Fibroblast of peridontal ligament (primary cell): Measurements from ENCODE around the gene ADAMTSL3.

ENCODE experiments used
- DNase-seq: peaks from one replicate; pipeline ENCODE4 v3.0.0-alpha.2; 2010; ENCODE audit errors: extremely low read depth

The ADAMTSL3 gene

DNA sequence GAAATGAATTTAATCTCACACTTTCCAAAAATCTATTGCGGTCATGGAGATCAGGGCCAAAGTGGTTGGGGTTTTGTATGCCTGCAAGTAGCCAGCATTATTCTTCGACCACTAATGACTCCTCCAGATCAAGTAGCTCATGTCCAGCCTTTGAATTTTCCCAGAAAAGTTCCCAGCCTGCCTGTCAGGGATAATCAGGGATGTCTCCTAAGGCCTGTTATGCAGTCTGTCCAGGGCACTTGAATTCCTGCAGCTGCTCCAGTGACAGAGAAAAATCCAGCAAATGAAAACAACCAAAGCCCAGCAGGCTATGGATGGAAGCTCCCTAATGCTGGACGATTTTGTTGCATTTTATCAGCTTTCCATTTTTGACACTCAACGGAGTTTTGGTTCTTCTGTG lies 215.4 kb downstream of the ADAMTSL3 start:
- DNase-seq, result no peak

GRCh38 chr15:83871808-83872559 lies 218.1 kb downstream of the ADAMTSL3 start:
- DNase-seq, result peak; percentile 60

GRCh38 chr15:83873966-83874365 lies 220.0 kb downstream of the ADAMTSL3 start:
- DNase-seq, result no peak

- DNase-seq, result no peak
Observed at GRCh38 chr15:83880529-83880928, 226.6 kb downstream of the ADAMTSL3 start.

DNA sequence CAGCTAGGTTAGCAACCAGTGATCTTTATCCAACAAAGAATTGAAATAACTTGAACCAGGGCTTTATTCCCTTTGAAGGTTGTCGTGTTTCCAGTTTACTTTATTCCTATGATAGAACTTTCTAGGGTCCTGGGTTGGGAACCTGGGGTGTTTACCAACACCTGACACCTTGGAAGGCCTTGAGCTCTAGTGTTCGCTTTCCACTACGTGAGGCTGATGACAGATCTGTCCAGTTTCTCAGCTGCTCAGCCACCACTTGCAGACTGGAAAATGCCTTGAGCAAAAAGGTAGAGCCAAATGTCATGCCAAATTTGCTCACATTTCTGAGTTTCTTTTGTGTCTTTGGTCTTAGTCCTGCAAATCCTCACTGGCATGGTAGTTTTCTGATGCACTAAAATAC lies 227.2 kb downstream of the ADAMTSL3 start:
- DNase-seq, result no peak

DNA sequence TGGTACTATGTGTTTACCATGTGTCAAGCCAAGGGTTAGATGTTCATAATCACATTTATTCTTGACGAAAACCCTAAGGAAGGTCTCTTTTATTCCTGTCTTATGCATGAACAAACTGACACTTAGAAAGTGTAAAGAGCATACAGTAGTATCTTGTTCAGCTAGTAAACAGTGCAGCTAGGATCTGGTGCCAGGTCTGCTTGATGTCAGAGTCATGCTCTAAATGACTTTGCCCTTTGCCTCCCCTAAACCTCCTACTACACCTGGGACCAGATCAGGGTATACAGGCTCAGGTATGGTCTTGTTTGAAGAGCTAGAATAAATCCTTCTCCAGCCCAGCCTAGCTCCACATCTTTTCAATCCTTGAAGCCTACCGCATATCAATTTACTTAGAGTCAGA lies 232.4 kb downstream of the ADAMTSL3 start:
- DNase-seq, result no peak

GRCh38 chr15:83887404-83887803 lies 233.5 kb downstream of the ADAMTSL3 start:
- no peak for DNase-seq

DNA sequence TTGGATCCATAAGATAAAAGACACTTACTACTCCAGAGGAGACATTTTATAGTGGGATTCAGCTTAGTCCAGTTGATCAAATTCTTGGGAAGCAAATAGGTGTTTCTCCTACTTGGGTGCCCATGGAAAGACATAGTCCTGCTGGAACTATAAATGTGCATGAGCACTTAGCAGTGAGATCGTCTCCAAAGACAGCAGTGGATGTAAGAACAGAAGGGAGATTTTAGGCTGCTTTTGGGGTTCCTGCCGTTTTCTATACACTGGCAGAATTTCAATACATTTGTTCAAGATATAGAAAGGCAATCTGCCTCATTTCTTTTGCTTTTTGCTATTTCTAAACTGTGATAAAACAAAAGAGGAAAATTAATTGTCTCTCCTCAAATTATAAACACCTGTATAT lies 234.0 kb downstream of the ADAMTSL3 start:
- DNase-seq, result no peak

DNA sequence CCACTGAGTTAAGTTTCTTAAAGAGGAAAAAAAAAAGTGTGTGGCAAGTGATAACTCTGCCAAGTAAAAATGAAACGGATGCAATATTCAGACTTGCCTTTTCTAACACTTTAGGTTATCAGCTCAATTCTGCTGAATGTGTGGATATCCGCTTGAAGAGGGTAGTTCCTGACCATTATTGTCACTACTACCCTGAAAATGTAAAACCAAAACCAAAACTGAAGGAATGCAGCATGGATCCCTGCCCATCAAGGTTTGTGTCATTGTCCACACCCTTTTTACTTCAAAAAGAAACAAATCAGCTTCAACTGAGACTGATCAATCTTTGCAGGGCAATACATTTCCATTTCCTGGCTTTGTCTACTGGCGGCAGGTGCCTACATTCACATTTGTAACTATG lies 236.1 kb downstream of the ADAMTSL3 start:
- no peak for DNase-seq

- no peak for DNase-seq
Observed at GRCh38 chr15:83890587-83890986, 236.7 kb downstream of the ADAMTSL3 start.

- DNase-seq, result no peak
Observed at GRCh38 chr15:83892498-83892897, 238.6 kb downstream of the ADAMTSL3 start.

DNA sequence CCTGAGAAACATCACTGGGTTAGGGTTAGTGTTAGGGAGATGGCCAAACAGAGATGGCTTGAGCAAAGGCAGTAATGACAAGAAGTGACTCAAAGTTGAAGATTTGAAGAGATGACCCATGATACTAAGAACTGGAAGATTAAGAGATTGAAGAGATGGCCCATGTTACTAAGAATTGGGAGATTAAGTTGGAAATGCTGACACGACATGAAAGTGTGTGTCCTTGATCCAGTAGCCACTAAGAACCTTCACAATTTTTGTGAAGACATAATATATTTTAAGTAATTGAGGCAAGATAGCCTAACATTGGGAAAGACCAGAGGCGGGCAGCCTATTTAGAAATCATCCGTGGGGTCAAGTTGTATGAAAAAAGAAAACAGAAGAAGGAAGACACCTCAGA lies 239.4 kb downstream of the ADAMTSL3 start:
- no peak for DNase-seq

DNA sequence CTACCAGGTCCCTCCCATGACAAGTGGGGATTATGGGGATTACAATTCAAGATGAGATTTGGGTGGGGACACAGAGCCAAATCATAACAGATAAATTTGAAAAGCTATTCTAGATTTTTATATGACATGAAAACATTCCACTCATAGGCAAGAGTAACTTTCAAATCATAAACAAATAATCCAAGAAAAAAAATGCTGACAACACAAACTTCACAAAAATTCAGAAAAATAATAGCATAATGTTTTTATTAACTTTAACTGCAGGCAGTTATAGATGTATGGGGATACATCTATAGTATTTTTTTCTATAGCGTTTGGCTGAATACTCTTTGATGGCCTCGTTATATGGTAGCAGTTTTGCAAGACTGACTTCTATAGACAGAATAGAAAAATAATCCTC lies 243.1 kb downstream of the ADAMTSL3 start:
- no peak for DNase-seq

DNA sequence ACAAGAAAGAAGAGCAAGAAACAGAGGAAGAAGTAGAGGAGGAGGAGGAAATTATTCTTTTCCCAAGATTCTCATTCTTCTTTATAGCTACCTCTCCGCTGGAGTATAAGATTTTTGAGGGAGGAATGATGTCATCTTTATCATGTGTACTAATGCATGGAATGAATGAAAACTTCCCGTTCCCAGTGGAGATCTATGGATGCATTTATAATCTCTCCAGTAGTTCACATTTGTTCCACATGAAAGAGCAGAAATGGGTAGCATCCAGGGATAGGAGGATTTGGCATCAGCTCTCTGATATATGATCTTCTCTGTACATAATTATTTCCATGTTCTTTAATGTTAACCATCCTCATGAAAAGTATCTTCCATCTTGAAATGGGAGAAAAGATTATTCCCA lies 244.4 kb downstream of the ADAMTSL3 start:
- DNase-seq, result no peak

- no peak for DNase-seq
Observed at GRCh38 chr15:83899670-83900069, 245.7 kb downstream of the ADAMTSL3 start.

DNA sequence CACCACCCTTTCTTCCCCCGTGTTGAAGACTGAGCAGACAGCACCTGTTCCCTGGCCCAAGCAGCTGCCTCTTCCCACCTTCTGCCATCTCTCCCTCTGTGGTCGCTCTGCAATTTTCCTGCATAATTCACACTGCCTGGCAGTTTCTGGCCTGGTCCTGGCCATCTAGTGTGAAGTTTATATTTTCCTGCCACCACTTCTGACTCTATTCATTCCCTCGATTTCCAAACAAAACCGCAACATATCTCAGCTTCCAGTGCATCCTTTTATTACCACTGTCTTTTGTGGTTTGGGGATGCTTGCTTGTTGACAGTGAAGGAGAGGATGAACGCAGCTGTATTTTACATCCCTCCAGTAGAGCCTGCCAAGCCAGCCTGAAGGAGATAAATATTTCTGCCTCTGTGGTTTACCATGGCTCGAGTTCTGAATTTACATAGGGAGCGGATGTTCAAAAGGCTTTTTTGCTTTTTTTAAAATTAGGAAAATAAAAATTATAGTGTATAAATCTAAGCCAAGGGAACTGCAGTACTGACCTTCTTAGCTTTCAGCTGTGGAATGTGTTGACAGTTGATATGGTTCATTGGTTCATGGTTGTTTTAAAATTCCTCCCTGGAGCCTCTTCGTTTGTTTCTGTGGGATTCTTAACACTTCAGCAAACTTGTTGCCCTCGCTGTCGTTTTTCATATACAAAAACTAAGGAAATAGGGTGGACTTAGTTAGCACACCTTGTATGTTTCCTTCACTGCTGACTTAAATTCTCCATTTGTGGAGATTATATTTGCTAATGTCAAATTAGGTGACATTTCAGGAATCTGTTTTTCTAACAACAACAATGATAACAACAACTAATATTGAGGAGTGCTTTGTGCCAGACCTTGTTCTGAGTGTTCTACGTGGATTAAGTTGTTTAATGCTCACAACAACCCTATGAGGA lies 250.5 kb downstream of the ADAMTSL3 start:
- peak; percentile 31 for DNase-seq

DNA sequence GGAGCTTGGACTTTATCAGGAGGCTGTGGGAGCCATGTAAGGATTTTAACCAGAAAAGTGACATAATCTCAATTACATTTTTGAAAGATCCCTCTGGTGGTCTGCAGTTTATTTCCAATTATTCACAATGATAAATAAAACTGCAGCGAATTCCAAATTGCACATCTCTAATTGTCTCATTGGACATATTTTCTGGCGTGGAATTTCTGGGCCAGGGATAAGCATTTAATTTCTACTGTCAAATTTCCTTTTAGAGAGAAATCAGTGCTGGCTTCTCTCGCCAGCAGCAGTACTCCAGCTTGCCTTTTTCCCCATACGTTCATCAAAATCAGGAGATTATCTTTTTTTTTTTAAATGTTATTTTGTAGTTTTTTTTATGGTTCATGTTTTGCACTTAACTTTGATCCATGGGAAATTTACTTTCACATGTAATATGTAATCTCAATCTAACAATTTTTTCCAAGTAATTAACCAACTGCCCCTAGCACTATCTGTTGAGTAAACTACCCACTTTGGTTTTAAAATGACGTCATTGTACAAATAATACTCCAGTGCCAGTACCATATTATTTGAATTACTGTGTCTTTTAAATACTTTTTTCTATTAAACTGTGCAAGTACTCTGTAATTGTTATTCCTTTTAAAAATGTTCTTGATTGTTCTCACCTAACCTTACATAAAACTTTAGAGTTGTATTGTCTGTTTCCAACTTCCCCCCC lies 251.8 kb downstream of the ADAMTSL3 start:
- no peak for DNase-seq

DNA sequence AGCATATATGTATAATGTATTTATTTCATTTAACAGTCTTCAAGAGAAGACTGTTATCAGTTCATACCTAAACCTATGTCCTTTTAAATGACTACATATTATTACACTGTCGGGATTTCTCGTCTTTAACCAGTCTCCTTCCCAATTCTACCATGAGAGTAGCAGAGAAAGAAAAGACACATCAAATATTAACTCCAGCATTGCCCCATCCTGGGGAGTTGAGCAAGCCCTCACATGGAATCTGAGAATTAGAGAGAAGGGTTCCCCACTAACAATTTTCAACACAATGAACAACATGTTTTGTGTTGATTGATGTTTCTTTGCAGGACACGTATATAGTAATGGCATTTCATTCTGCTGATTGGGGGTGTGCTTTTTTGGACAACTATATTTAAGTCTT lies 257.4 kb downstream of the ADAMTSL3 start:
- no peak for DNase-seq

DNA sequence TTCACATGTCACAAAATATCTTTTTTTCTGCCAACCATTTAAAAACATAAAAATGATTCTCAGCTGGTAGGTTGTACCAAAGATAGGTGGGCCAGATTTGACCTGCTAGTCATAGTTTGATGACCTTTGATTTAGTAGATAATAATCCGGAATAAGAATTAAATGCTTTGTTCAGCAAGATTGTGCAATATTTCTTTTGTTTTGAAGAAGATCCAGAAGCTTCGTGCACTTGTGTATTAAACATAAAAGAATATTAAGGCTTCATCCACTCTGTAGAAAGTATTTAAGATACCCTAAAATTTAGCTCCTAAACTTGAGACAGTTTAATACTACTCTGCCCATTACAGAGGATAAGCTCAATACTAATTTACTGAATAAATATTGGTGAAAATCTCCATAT lies 258.4 kb downstream of the ADAMTSL3 start:
- DNase-seq, result no peak

DNA sequence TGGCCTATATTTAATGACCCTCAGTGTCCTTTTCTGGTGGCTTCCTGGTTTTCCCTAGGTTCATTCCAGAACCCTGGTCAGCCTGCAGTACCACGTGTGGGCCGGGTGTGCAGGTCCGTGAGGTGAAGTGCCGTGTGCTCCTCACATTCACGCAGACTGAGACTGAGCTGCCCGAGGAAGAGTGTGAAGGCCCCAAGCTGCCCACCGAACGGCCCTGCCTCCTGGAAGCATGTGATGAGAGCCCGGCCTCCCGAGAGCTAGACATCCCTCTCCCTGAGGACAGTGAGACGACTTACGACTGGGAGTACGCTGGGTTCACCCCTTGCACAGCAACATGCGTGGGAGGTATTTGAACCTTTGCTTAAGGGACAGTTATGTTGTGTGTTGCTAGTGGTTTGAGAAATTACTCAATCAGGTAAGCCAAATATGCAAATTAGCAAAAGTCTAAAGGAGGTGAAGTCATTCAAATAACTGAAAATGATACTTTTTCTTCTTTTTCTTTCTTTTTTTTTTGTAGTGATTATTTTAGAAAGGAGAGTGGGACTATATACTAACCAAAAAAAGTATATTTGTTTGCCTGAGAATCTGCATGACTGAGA lies 259.2 kb downstream of the ADAMTSL3 start:
- no peak for DNase-seq

DNA sequence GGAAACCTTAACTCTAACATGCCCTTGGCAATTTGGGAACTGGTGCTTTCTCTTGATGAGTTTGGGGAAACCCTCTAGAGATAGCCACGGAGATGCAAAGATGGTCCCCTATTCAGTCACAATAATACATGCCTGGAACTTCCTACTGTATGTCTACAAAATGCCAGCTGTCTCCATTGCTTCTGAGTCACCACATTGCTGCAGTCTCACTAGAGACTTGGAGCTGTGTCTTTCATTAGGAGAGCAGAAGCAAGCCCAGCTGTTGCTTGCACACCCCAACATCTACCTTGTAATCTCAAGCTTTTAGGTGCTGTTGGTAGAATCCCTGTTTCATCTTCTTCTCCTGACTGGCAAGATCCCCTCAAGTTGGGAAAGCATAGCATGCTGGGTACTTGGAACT lies 261.0 kb downstream of the ADAMTSL3 start:
- DNase-seq, result no peak

DNA sequence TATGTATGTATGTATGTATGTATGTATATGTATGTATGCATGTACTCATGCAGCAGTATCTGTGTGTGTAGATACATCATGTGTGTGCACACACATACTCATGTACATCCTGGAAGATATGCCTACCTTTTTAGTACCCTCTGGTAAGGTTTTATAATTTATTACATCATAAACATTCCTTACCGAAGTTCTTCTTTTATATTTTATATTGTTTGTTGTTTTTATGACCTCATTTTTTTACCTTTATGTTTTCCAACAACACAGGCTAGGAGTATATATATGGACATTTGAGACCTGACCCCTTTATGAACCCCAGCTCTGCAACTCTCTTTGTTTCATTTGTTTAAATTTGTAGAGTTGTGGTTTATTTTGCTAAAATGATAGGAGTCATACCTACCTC lies 263.5 kb downstream of the ADAMTSL3 start:
- no peak for DNase-seq
